KOPT-K1 (cell line): ENCODE results near the gene TFF3.

Experiments used
- H3K27ac ChIP-seq: fragments of 200-600 bp; sonication (generic); 2 replicates; pipeline ENCODE4 v1.5.1; 2016; ENCODE audit warnings: antibody characterized with exemption, mild to moderate bottlenecking, low read depth, low read length; ENCODE audit not compliant: poor library complexity, severe bottlenecking
- H3K36me3 ChIP-seq: fragments of 200-600 bp; sonication (generic); 2 replicates; pipeline ENCODE4 v1.5.1; 2017; ENCODE audit warnings: antibody characterized with exemption, mild to moderate bottlenecking, low read length, moderate library complexity; ENCODE audit not compliant: insufficient read depth
- H3K9me3 ChIP-seq: fragments of 200-600 bp; sonication (generic); 2 replicates; pipeline ENCODE4 v1.5.1; 2017; ENCODE audit warnings: antibody characterized with exemption, low read length, mild to moderate bottlenecking; ENCODE audit not compliant: insufficient read depth, poor library complexity, severe bottlenecking

TFF3 gene

GRCh38 chr21:42317826-42318746 lies 2.9 kb upstream of the TFF3 start:
- H3K27ac ChIP-seq = no peak overlapping the region
- no peaks in the 10 kb centered on the region for H3K36me3 ChIP-seq
- no peaks in the 10 kb centered on the region for H3K9me3 ChIP-seq

- Histone ChIP-seq H3K9me3 (no peaks in the 10 kb centered on the region), H3K27ac (no peak overlapping the region), H3K36me3 (no peaks in the 10 kb centered on the region)
These were observed 2.1 kb upstream of the TFF3 start for GRCh38 chr21:42317341-42317741.

- Histone ChIP-seq H3K9me3 (no peaks in the 10 kb centered on the region), H3K27ac (no peak overlapping the region)
These were observed 1.7 kb upstream of the TFF3 start for GRCh38 chr21:42316891-42317290.

GRCh38 chr21:42314616-42315295 lies 453 bp downstream of the TFF3 start:
- no peaks in the 10 kb centered on the region for H3K36me3 ChIP-seq
- H3K27ac ChIP-seq = no peak overlapping the region
- H3K9me3 ChIP-seq = no peaks in the 10 kb centered on the region

More at GRCh38 chr21:42316891-42317290, 1.7 kb upstream of the TFF3 start:
- H3K36me3 ChIP-seq = no peaks in the 10 kb centered on the region

GRCh38 chr21:42313501-42313969 lies 1.7 kb downstream of the TFF3 start:
- Histone ChIP-seq H3K9me3 (no peaks in the 10 kb centered on the region), H3K27ac (no peak overlapping the region), H3K36me3 (no peaks in the 10 kb centered on the region)

- Histone ChIP-seq H3K9me3 (no peaks in the 10 kb centered on the region), H3K36me3 (no peaks in the 10 kb centered on the region)
These were observed 2.5 kb downstream of the TFF3 start for GRCh38 chr21:42312626-42313104.

GRCh38 chr21:42311816-42312625 lies 3.2 kb downstream of the TFF3 start:
- no peaks in the 10 kb centered on the region for H3K36me3 ChIP-seq

More at GRCh38 chr21:42312626-42313104, 2.5 kb downstream of the TFF3 start:
- no peak overlapping the region for H3K27ac ChIP-seq

GRCh38 chr21:42311160-42311559 lies 4.0 kb downstream of the TFF3 start:
- no peaks in the 10 kb centered on the region for H3K9me3 ChIP-seq
- no peaks in the 10 kb centered on the region for H3K36me3 ChIP-seq
- H3K27ac ChIP-seq = no peak overlapping the region

More at GRCh38 chr21:42311816-42312625, 3.2 kb downstream of the TFF3 start:
- Histone ChIP-seq H3K27ac (no peak overlapping the region), H3K9me3 (no peaks in the 10 kb centered on the region)

- Histone ChIP-seq H3K36me3 (no peaks in the 10 kb centered on the region), H3K9me3 (no peaks in the 10 kb centered on the region), H3K27ac (no peak overlapping the region)
These were observed 4.7 kb downstream of the TFF3 start for GRCh38 chr21:42310411-42311001.

- no peaks in the 10 kb centered on the region for H3K36me3 ChIP-seq
- H3K9me3 ChIP-seq = no peaks in the 10 kb centered on the region
- H3K27ac ChIP-seq = no peak overlapping the region
These were observed 5.4 kb downstream of the TFF3 start for GRCh38 chr21:42309753-42310213.

GRCh38 chr21:42308914-42309752 lies 6.1 kb downstream of the TFF3 start:
- Histone ChIP-seq H3K9me3 (no peaks in the 10 kb centered on the region), H3K27ac (no peak overlapping the region), H3K36me3 (no peaks in the 10 kb centered on the region)

- Histone ChIP-seq H3K36me3 (no peaks in the 10 kb centered on the region), H3K9me3 (no peaks in the 10 kb centered on the region), H3K27ac (no peak overlapping the region)
These were observed 6.9 kb downstream of the TFF3 start for GRCh38 chr21:42308161-42308913.

GRCh38 chr21:42307106-42307505 lies 8.1 kb downstream of the TFF3 start:
- H3K36me3 ChIP-seq = no peaks in the 10 kb centered on the region
- no peaks in the 10 kb centered on the region for H3K9me3 ChIP-seq
- H3K27ac ChIP-seq = no peak overlapping the region
